Measurements from ENCODE around the gene YBX3. TPM values are rescaled to one million over a fixed set of nuclear protein-coding genes. Genes with fewer than 3 reads are reported as not detected.

YBX3 gene
- total RNA-seq (ENCODE audit: low replicate concordance): 62.0 and 134 TPM in 2 replicates

GRCh38 chr12:10722905-10723746, at the start of gene YBX3:
TSS of gene YBX3 (minus strand) at chr12:10723323. CDS start at chr12:10723111, 212 bp downstream.

GRCh38 chr12:10673659-10674384, 49.3 kb downstream of the YBX3 start, which contains the start of gene STYK1:
TSS of gene STYK1 (minus strand) at chr12:10674052. CDS start at chr12:10634618, 39,434 bp downstream.

Other genes with a start within 250 kb of the YBX3 start
- 15.0 and 23.9 TPM in 2 replicates for gene EIF2S3B, start 217.4 kb downstream of the YBX3 start, total RNA-seq (ENCODE audit: low replicate concordance)
- 18.8 and 26.8 TPM in 2 replicates for gene MAGOHB, start 109.7 kb downstream of the YBX3 start, total RNA-seq (ENCODE audit: low replicate concordance)
- gene STYK1, start 49.3 kb downstream of the YBX3 start, total RNA-seq (ENCODE audit: low replicate concordance): 0.15 and 0.82 TPM in 2 replicates
- gene TAS2R7, start 79.3 kb upstream of the YBX3 start, total RNA-seq (ENCODE audit: low replicate concordance): not detected in 2 replicates
- gene TAS2R8, start 84.0 kb upstream of the YBX3 start, total RNA-seq (ENCODE audit: low replicate concordance): not detected in 2 replicates
- not detected in 2 replicates for gene TAS2R9, start 86.8 kb upstream of the YBX3 start, total RNA-seq (ENCODE audit: low replicate concordance)
- gene TAS2R10, start 103.0 kb upstream of the YBX3 start, total RNA-seq (ENCODE audit: low replicate concordance): 0.23 and 0.53 TPM in 2 replicates
- 0.47 and 0.53 TPM in 2 replicates for gene PRR4, start 126.2 kb upstream of the YBX3 start, total RNA-seq (ENCODE audit: low replicate concordance)
- 9.3 and 20.0 TPM in 2 replicates for gene PRH1, start 160.9 kb upstream of the YBX3 start, total RNA-seq (ENCODE audit: low replicate concordance)
- gene TAS2R13, start 186.2 kb upstream of the YBX3 start, total RNA-seq (ENCODE audit: low replicate concordance): 0.70 and 1.1 TPM in 2 replicates
- gene PRH2, start 205.9 kb upstream of the YBX3 start, total RNA-seq (ENCODE audit: low replicate concordance): not detected in 2 replicates
- gene TAS2R14, start 215.9 kb upstream of the YBX3 start, total RNA-seq (ENCODE audit: low replicate concordance): 1.6 and 2.5 TPM in 2 replicates